Kidney epithelial cell (primary cell): Measurements from ENCODE around the gene CRYGA. TPM values are rescaled to one million over a fixed set of nuclear protein-coding genes. Genes with fewer than 3 reads are reported as not detected.

ENCODE experiments used
- DNase-seq: peaks from one replicate; pipeline ENCODE4 v3.0.0-alpha.2; 2010; ENCODE audit warnings: low read depth
- H3K27me3 ChIP-seq: 2 replicates; pipeline ENCODE4 v1.6.0; 2011; ENCODE audit warnings: low read length; ENCODE audit not compliant: control insufficient read depth, insufficient read depth
- H3K36me3 ChIP-seq: 2 replicates; pipeline ENCODE4 v1.5.1; 2011; ENCODE audit warnings: low read length; ENCODE audit not compliant: control insufficient read depth, insufficient read depth
- H3K4me3 ChIP-seq: 2 replicates; pipeline ENCODE4 v1.5.1; 2011; ENCODE audit warnings: low read depth, mild to moderate bottlenecking, control low read depth, low read length
- total RNA-seq: library from RNA; depleted of rRNA; stranded (reverse); fragments of >200 nt; gene quantifications from 2 replicates; pipeline ENCODE4 v1.2.3, GENCODE V29; 2015
- TF ChIP-seq, protein P1 (sequence below): IDR thresholded peaks from 2 replicates; pipeline ENCODE4 v1.5.1; 2011; ENCODE audit warnings: mild to moderate bottlenecking, moderate library complexity, low read length, control low read depth, inconsistent platforms; ENCODE audit not compliant: insufficient read depth, poor library complexity, severe bottlenecking

Gene CRYGA
- total RNA-seq, 1 donor from 2014 or later, result not detected

DNA sequence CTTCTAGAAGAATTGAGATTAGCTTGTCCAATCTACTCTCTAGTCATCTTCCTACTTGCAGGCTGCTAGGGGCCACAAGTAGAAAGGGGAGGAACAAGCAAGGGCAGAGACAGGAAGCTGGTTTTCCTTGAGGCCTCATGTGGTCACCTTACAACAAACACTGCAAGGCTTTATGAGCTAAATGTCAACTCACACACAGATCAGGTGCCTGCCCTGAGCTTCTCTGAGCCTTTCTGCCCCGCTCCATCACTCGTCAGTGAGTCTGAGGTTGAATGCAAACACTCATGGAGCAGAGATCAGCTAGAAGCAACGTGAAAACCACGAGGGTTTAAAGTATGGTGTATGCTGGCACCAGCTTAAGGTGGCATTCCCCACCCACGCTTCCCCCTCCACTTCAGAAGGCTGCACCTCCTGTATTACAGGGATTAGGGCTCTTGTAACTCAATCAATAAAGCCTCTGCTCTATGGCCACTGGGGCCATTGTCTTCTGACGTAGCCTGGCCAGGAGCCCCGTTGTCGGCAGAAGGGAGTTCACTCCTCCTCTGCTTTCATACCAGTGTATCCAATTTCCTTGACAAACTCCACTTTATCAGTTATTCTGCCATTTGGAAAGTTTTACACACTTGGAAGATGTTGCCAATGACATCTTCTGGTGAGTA is 28.3 kb downstream of the CRYGA start:
- H3K27me3 ChIP-seq, result no peaks in the 10 kb centered on the region
- no peak for DNase-seq
- TF ChIP-seq, protein P1, sequence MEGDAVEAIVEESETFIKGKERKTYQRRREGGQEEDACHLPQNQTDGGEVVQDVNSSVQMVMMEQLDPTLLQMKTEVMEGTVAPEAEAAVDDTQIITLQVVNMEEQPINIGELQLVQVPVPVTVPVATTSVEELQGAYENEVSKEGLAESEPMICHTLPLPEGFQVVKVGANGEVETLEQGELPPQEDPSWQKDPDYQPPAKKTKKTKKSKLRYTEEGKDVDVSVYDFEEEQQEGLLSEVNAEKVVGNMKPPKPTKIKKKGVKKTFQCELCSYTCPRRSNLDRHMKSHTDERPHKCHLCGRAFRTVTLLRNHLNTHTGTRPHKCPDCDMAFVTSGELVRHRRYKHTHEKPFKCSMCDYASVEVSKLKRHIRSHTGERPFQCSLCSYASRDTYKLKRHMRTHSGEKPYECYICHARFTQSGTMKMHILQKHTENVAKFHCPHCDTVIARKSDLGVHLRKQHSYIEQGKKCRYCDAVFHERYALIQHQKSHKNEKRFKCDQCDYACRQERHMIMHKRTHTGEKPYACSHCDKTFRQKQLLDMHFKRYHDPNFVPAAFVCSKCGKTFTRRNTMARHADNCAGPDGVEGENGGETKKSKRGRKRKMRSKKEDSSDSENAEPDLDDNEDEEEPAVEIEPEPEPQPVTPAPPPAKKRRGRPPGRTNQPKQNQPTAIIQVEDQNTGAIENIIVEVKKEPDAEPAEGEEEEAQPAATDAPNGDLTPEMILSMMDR, result no peak
- no peak overlapping the region for H3K4me3 ChIP-seq
- H3K36me3 ChIP-seq, result no peaks in the 10 kb centered on the region

DNA sequence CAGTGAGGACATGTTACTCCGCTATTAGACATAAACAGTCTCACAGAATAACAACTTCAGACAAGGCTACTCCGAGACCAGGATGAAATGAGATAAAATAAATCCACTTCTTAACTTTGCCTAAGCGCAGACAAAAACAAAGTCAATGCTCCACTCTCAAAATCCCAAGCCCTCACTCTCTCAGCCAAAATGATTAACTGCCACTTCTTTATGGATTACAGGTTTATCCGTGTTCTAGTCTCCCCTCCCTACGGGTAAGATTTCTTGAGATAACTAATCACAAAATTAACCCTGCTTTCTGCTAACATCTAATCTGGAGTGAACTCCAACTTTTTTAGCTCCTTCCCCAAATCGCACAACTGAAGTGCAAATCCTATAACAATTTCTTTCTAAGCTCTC is 32.7 kb downstream of the CRYGA start:
- H3K36me3 ChIP-seq, result no peaks in the 10 kb centered on the region
- no peak overlapping the region for H3K4me3 ChIP-seq
- H3K27me3 ChIP-seq, result no peaks in the 10 kb centered on the region
- TF ChIP-seq, protein P1, result no peak
- no peak for DNase-seq

DNA sequence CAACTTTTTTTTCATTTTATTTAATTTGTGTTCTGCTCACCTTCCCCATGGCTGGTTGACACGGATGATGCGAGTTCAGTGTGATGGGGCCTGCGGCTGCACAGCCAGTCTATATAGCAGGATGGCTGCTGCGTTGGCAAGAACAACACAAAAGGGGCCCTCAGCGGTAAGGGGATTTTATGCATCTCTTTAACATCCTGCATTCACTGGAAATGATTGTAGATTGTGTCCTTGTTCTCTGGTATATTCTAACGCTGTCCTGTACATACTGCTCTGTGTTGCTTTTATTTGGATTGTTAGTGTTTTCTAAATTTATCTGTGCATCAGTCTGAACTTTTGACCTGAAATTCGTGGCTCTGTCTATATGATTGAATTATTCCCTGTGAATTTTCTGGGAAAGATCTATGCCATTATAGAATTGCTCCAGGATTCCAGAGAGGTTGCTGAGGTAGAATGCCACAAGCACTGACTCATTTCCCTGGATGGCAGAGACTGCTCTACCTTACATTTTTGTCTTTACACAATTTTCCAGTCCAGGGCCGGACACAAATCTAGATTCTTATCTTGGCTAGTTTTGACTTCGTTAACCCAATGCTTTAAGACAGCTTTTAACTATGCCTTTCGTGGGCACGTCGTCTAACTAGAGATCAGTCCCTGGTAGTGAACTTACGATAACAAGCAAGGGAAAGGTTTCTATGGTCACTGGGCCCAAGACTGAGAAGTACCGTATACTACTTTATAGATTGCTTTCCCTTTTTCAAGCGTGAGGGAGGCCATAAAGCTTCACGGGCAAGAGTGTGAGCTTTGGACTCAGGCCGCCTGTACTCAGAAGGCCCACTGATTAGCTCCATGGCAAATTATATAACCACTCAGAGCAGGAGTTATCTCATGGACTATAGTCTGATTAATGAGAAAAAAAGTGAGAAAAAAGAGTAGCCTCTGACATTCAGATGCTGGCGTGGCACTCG is 33.4 kb downstream of the CRYGA start, which contains the start of gene CRYGC:
CRYGC (minus strand) TSS at position 85 of the 968 bp plus-strand sequence; CDS start at position 49, 36 bp downstream.
- TF ChIP-seq, protein P1, result no peak
- Histone ChIP-seq H3K36me3 (no peaks in the 10 kb centered on the region), H3K27me3 (no peaks in the 10 kb centered on the region), H3K4me3 (no peak within 1 kb of the TSS)
- no peak for DNase-seq

DNA sequence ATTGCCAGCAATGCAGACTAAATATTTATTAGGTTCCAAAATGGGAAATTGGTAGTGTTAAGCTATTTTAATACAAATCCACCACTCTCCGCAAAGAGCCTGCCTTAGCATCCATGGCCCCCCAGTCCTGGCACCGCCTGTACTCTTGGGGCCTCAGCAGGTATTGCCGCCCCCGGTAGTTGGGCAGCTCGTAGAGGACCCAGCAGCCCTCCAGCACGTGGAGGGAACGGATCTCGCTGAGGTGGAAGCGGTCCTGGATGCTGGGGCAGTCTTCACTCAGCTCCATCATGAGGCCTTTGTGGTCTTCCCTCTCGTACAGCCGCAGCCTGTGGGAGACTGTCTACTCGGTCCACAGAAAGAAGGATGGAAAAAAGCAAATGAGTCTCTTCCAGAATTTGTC is 35.3 kb downstream of the CRYGA start:
- TF ChIP-seq, protein P1, result no peak
- Histone ChIP-seq H3K27me3 (peaks cover 5% of the 10 kb centered on the region), H3K36me3 (no peaks in the 10 kb centered on the region), H3K4me3 (no peak overlapping the region)
- DNase-seq, result no peak

DNA sequence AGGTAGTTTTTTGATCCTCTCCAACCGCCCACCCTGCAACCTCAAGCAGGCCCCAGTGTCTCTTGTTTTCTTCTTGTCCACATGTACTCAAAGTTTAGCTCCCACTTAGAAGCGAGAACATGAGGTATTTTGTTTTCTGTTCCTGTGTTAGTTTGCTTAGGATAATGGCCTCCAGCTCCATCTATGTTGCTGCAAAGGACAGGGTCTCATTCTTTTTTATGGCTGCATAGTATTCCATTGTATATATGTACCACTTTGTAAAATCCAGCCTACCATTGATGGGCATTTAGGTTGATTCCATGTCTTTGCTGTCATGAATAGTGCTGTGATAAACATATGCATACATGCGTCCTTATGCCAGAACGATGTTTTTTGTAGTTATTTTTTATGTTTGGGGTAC is 36.3 kb downstream of the CRYGA start:
- no peaks in the 10 kb centered on the region for H3K36me3 ChIP-seq
- H3K27me3 ChIP-seq, result peaks cover 5% of the 10 kb centered on the region
- DNase-seq, result no peak
- no peak overlapping the region for H3K4me3 ChIP-seq
- TF ChIP-seq, protein P1, result no peak
